Neuronal stem cell (in vitro differentiated cells): Measurements from ENCODE around the gene CRYAB. TPM values are rescaled to one million over a fixed set of nuclear protein-coding genes. Genes with fewer than 3 reads are reported as not detected.
A peak's percentile ranks its signal among the peaks of the same experiment; 100 is the strongest.

ENCODE experiments used
- DNase-seq: peaks from one replicate; pipeline ENCODE4 v3.0.0-alpha.2; 2013; ENCODE audit warnings: low spot score
- H2AFZ ChIP-seq: one replicate; pipeline ENCODE4 v1.6.1; 2013; ENCODE audit warnings: mild to moderate bottlenecking, low read length, inconsistent platforms
- H2AK5ac ChIP-seq: 2 replicates; pipeline ENCODE4 v1.6.1; 2013; ENCODE audit warnings: low read depth, mild to moderate bottlenecking, inconsistent platforms, low read length, moderate library complexity, mixed read lengths
- H2BK120ac ChIP-seq: 2 replicates; pipeline ENCODE4 v1.6.1; 2013; ENCODE audit warnings: low read depth, mild to moderate bottlenecking, inconsistent platforms, low read length, moderate library complexity, mixed read lengths
- H2BK12ac ChIP-seq: one replicate; pipeline ENCODE4 v1.6.1; 2013; ENCODE audit warnings: low read length, inconsistent platforms
- H2BK15ac ChIP-seq: 2 replicates; pipeline ENCODE4 v1.6.1; 2013; ENCODE audit warnings: mild to moderate bottlenecking, low read length, inconsistent platforms, mixed read lengths
- H2BK5ac ChIP-seq: one replicate; pipeline ENCODE4 v1.6.1; 2013; ENCODE audit warnings: inconsistent platforms, mild to moderate bottlenecking, low read length, moderate library complexity
- H3K14ac ChIP-seq: one replicate; pipeline ENCODE4 v1.6.1; 2013; ENCODE audit warnings: low read length, inconsistent platforms
- H3K18ac ChIP-seq: 2 replicates; pipeline ENCODE4 v1.6.1; 2013; ENCODE audit warnings: low read length, inconsistent platforms
- H3K23ac ChIP-seq: 2 replicates; pipeline ENCODE4 v1.6.1; 2013; ENCODE audit warnings: low read depth, mild to moderate bottlenecking, mixed read lengths, low read length, inconsistent platforms; ENCODE audit not compliant: poor library complexity
- H3K27ac ChIP-seq: replicated peaks from 3 replicates; pipeline ENCODE4 v1.5.1; 2013; ENCODE audit warnings: low read length, inconsistent platforms
- H3K27me3 ChIP-seq, 3 experiments: 2 replicates each; pipeline ENCODE4 v1.6.1; 2013; ENCODE audit warnings: low read length in 3 of 3, mild to moderate bottlenecking in 2 of 3, inconsistent platforms in 1 of 3, low read depth in 1 of 3, mixed read lengths in 1 of 3, moderate library complexity in 1 of 3; ENCODE audit not compliant: control insufficient read depth in 3 of 3, insufficient read depth in 3 of 3
- H3K36me3 ChIP-seq, 2 donors: replicated peaks in 1 of 2; 2 replicates each; pipeline ENCODE4 v1.6.1; 2013; ENCODE audit warnings: low read length in 2 of 2; ENCODE audit not compliant: control insufficient read depth in 2 of 2, insufficient read depth in 2 of 2
- H3K4ac ChIP-seq: 2 replicates; pipeline ENCODE4 v1.6.1; 2013; ENCODE audit warnings: inconsistent platforms, mild to moderate bottlenecking, low read length, moderate library complexity
- H3K4me1 ChIP-seq, 2 donors: 1 replicate in 1 of 2; 2 replicates in 1 of 2; pipeline ENCODE4 v1.6.1; 2013; ENCODE audit warnings: low read length in 2 of 2, low read depth in 1 of 2; ENCODE audit not compliant: control insufficient read depth in 2 of 2, insufficient read depth in 1 of 2
- H3K4me2 ChIP-seq: one replicate; pipeline ENCODE4 v1.6.1; 2013; ENCODE audit warnings: mild to moderate bottlenecking, low read length, inconsistent platforms; ENCODE audit not compliant: insufficient read depth, poor library complexity, severe bottlenecking
- H3K4me3 ChIP-seq, 2 donors: 2 replicates each; pipeline ENCODE4 v1.5.1; 2013; ENCODE audit warnings: low read length in 2 of 2, mild to moderate bottlenecking in 2 of 2, inconsistent platforms in 1 of 2, moderate library complexity in 1 of 2
- H3K79me1 ChIP-seq: one replicate; pipeline ENCODE4 v1.6.1; 2013; ENCODE audit warnings: low read depth, mild to moderate bottlenecking, inconsistent platforms, low read length, moderate library complexity
- H3K9ac ChIP-seq: one replicate; pipeline ENCODE4 v1.6.1; 2013; ENCODE audit warnings: mild to moderate bottlenecking, low read depth, low read length, inconsistent platforms; ENCODE audit not compliant: poor library complexity
- H3K9me3 ChIP-seq, 2 donors: replicated peaks in 1 of 2; 2 replicates each; pipeline versions ENCODE3 to v1.6.1; 2013; ENCODE audit warnings: low read length in 2 of 2, mild to moderate bottlenecking in 2 of 2, inconsistent platforms in 1 of 2, low read depth in 1 of 2, mixed read lengths in 1 of 2, moderate library complexity in 1 of 2; ENCODE audit not compliant: control insufficient read depth in 2 of 2, insufficient read depth in 1 of 2
- H4K8ac ChIP-seq: one replicate; pipeline ENCODE4 v1.6.1; 2013; ENCODE audit warnings: low read depth, mild to moderate bottlenecking, inconsistent platforms, low read length, moderate library complexity
- H4K91ac ChIP-seq: one replicate; pipeline ENCODE4 v1.6.1; 2013; ENCODE audit warnings: low read length, low read depth, mild to moderate bottlenecking, inconsistent platforms; ENCODE audit not compliant: poor library complexity
- WGBS, 2 donors: extraction: QIAGEN DNeasy Blood & Tissue Kit; methylation state at CpG; one replicate each; pipeline ENCODE4 v1.1.7; 2013; ENCODE audit warnings: missing lambda C conversion rate in 2 of 2, mixed read lengths in 1 of 2; ENCODE audit not compliant: insufficient read length in 2 of 2, insufficient replicate concordance in 1 of 2; ENCODE audit errors: extremely low coverage in 2 of 2; 5-methylcytosine and 5-hydroxymethylcytosine counted together
- polyA plus RNA-seq, 2 experiments: library from polyadenylated mRNA; stranded (reverse); fragments of 200-250 nt; gene quantifications; one replicate each; pipeline ENCODE4 v1.2.3, GENCODE V29; 2013

CRYAB gene
- polyA plus RNA-seq (2013, experiment 1 of 2) = 2.4 TPM
- 2.2 TPM for polyA plus RNA-seq (2013, experiment 2 of 2)

- Histone ChIP-seq H3K14ac (peak within 1 kb of the TSS; percentile 83), H3K79me1 (no peaks in the 10 kb centered on the region), H2AK5ac (peak within 1 kb of the TSS; percentile 65), H3K4me1 (peaks cover 5 to 13% of the 10 kb centered on the region in 2 donors), H2AFZ (peak within 1 kb of the TSS; percentile 89), H2BK5ac (peak within 1 kb of the TSS; percentile 16), H2BK15ac (peak within 1 kb of the TSS; percentile 45), H3K18ac (peak within 1 kb of the TSS; percentile 74), H3K4ac (no peak within 1 kb of the TSS), H4K8ac (no peak within 1 kb of the TSS), H3K9ac (no peak within 1 kb of the TSS), H3K9me3 (no peaks in the 10 kb centered on the region), H2BK120ac (no peak within 1 kb of the TSS), H4K91ac (no peak within 1 kb of the TSS), H3K36me3 (no peaks in the 10 kb centered on the region), H3K4me3 (no peak within 1 kb of the TSS), H3K4me2 (no peak within 1 kb of the TSS), H2BK12ac (no peak within 1 kb of the TSS), H3K23ac (peak within 1 kb of the TSS; percentile 0), H3K27me3 (no peaks in the 10 kb centered on the region), H3K27ac (no peak within 1 kb of the TSS)
- WGBS, 2 donors = no CpG with 5 or more reads among the region's 17 CpGs
- DNase-seq = no peak
Measured at GRCh38 chr11:111911563-111912401, at the start of gene CRYAB. Gene CRYAB, minus strand, starts transcription at chr11:111911770. Its CDS starts 46 bp downstream, at chr11:111911724.

GRCh38 chr11:111960916-111961315 lies 49.3 kb upstream of the CRYAB start:
- no peak overlapping the region for H4K91ac ChIP-seq
- no CpG with 5 or more reads among the region's 5 CpGs for WGBS, 2 donors
- H3K27ac ChIP-seq = no peak overlapping the region

GRCh38 chr11:111957663-111958444 lies 46.3 kb upstream of the CRYAB start:
- Histone ChIP-seq H3K79me1 (peaks cover 5% of the 10 kb centered on the region), H3K14ac (no peak overlapping the region), H3K23ac (peak overlapping the region; percentile 73), H2BK120ac (no peak overlapping the region), H3K27ac (no peak overlapping the region), H3K4me2 (no peak overlapping the region), H2AK5ac (no peak overlapping the region), H2BK5ac (no peak overlapping the region), H2AFZ (no peak overlapping the region), H4K91ac (no peak overlapping the region), H3K9ac (no peak overlapping the region), H3K4me1 (no peaks in the 10 kb centered on the region), H3K4me3 (no peak overlapping the region), H3K9me3 (peaks cover 7 to 24% of the 10 kb centered on the region in 2 donors), H2BK15ac (no peak overlapping the region), H3K36me3 (peaks cover 7 to 29% of the 10 kb centered on the region in 2 donors), H3K27me3 (no peaks in the 10 kb centered on the region), H3K18ac (peak overlapping the region; percentile 57), H4K8ac (no peak overlapping the region), H3K4ac (no peak overlapping the region), H2BK12ac (no peak overlapping the region)
- WGBS, 2 donors = no CpG with 5 or more reads among the region's 12 CpGs
- DNase-seq = no peak

More at GRCh38 chr11:111960916-111961315, 49.3 kb upstream of the CRYAB start:
- no peak overlapping the region for H2BK120ac ChIP-seq
- H2BK12ac ChIP-seq = no peak overlapping the region
- H3K14ac ChIP-seq = no peak overlapping the region
- DNase-seq = no peak
- peaks cover 8 to 42% of the 10 kb centered on the region in 2 donors for H3K36me3 ChIP-seq
- H3K9me3 ChIP-seq = peaks cover 7 to 16% of the 10 kb centered on the region in 2 donors
- no peak overlapping the region for H3K4me2 ChIP-seq
- no peak overlapping the region for H3K18ac ChIP-seq
- no peak overlapping the region for H3K4ac ChIP-seq
- H3K9ac ChIP-seq = no peak overlapping the region
- no peak overlapping the region for H3K23ac ChIP-seq
- no peak overlapping the region for H2AFZ ChIP-seq
- no peak overlapping the region for H2AK5ac ChIP-seq
- no peak overlapping the region for H2BK5ac ChIP-seq
- peaks cover 5% of the 10 kb centered on the region for H3K79me1 ChIP-seq
- no peak overlapping the region for H3K4me3 ChIP-seq
- H3K27me3 ChIP-seq = no peaks in the 10 kb centered on the region
- no peaks in the 10 kb centered on the region for H3K4me1 ChIP-seq
- no peak overlapping the region for H2BK15ac ChIP-seq
- H4K8ac ChIP-seq = no peak overlapping the region

GRCh38 chr11:111954154-111954553 lies 42.6 kb upstream of the CRYAB start:
- Histone ChIP-seq H4K8ac (no peak overlapping the region), H3K4me3 (no peak overlapping the region)

More at GRCh38 chr11:111954154-111954553, 42.6 kb upstream of the CRYAB start:
- no peak overlapping the region for H3K9ac ChIP-seq
- peaks cover 7 to 24% of the 10 kb centered on the region in 2 donors for H3K9me3 ChIP-seq
- no peaks in the 10 kb centered on the region for H3K4me1 ChIP-seq
- H3K14ac ChIP-seq = no peak overlapping the region
- H4K91ac ChIP-seq = no peak overlapping the region
- H2BK12ac ChIP-seq = peak overlapping the region; percentile 22
- no peak overlapping the region for H3K4ac ChIP-seq
- H3K18ac ChIP-seq = no peak overlapping the region
- no peak overlapping the region for H3K23ac ChIP-seq
- no peak overlapping the region for H3K4me2 ChIP-seq
- H3K27me3 ChIP-seq = no peaks in the 10 kb centered on the region
- H3K36me3 ChIP-seq = peaks cover 7 to 35% of the 10 kb centered on the region in 2 donors
- H2AFZ ChIP-seq = no peak overlapping the region
- H3K27ac ChIP-seq = no peak overlapping the region
- no peak overlapping the region for H2BK15ac ChIP-seq
- DNase-seq = no peak
- H2AK5ac ChIP-seq = no peak overlapping the region
- WGBS, 2 donors = no CpG with 5 or more reads among the region's 4 CpGs
- H3K79me1 ChIP-seq = peaks cover 5% of the 10 kb centered on the region
- H2BK5ac ChIP-seq = no peak overlapping the region
- H2BK120ac ChIP-seq = no peak overlapping the region
